HL-60/S4 treated with retinoic acid at 250 ng/mL for 4 days and 3 days (cell line): ENCODE measurements around the gene ACOT13.
"Not testable (repeated sequence)": the region's sequence is repeated elsewhere in the genome, so short reads cannot be mapped to it uniquely, and the experiment has no call there.

ENCODE experiments used
- in situ Hi-C: fragments of 300-500 bp; cut with MboI; formaldehyde crosslinking; loops from 2 replicates; pipeline ENCODE4 v1.7.0; 2022; ENCODE audit warnings: low sequenced_read_pairs

ACOT13 gene

GRCh38 chr6:24661759-24662158 is 5.1 kb upstream of the ACOT13 start:
- in situ Hi-C loops: not testable (repeated sequence)

DNA sequence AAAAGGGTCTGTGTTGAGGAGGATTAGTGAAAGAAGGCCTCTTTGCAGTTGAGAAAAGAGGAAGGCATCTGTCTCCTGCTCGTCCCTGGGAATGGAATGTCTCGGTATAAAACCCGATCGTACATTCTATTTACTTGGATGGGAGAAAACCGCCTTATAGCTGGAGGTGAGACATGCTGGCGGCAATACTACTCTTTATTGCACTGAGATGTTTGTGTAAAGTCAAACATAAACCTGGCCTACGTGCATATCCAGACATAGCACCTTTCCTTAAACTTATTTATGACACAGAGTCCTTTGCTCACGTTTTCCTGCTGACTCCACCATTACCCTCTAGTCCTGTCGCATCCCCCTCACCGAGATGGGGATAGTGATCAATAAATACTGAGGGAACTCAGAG is 4.6 kb upstream of the ACOT13 start:
- in situ Hi-C loops: no loop called here

GRCh38 chr6:24663189-24663588 is 3.7 kb upstream of the ACOT13 start:
- in situ Hi-C loops: no loop called here

DNA sequence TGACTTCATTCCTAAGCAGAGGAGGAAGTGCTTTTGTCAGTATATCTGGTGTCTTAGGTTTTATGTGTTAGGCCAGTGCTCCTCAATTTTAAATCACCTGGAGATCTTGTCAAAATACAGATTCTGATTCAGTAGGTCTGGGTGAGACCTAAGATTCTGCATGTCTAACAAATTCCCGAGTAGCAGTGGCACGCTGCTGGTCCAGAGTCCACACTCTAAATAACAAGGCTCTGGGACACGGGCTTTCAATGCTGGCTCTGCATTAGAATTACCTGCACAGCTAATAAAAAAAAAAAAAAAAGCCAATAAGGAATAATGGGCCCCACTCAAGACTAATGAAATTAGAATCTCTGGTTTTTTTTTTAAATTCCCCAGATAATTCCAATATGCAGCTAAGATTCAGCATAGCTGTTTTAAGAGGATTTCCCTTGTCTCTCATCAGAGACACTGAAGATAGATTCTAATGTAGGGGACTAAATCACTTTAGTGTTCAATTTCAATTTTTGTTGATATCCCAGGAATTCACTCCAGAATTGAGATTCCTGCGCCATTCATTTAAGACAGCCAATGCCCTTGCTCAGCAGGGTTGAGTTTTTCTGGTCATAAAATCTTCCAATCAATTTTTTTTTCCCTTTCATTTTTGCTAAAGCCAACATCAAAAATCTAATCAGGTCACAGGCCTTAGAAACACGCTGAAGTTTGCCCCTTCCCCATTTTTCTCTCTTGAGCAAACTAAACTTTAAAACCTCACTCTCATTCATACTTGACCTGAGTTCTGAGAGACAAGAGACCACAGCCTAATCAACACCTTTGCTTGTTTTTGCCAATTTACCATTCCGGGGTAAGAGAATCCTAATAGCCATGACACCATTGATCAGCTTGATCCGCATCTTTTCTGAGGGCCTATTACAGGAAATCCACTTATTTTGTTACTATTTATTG is 2.6 kb upstream of the ACOT13 start:
- in situ Hi-C loops: no loop called here

- in situ Hi-C loops: no loop called here
Measured at GRCh38 chr6:24666097-24666640, 708 bp upstream of the ACOT13 start.

DNA sequence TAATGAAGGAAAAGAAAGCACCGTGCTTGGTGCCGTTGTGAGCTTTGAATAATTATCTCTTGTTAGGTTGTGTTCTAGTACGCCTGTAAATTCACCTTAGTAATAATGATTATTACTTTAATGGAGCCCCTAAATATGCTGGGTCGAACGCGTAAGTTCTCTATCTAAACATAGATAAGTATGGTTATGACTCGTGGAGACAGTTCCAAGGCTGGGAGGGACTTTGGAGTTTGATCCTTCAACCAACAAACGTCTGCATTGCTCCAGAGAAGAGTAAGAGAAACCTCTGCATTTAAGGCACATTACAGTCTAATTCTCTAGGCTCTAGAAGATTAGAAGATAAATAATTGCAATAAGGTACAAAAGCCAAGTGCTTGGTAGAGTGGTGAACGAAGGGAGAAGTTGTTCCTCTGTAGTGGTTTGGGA is 514 bp downstream of the ACOT13 start:
- in situ Hi-C loops: no loop called here

DNA sequence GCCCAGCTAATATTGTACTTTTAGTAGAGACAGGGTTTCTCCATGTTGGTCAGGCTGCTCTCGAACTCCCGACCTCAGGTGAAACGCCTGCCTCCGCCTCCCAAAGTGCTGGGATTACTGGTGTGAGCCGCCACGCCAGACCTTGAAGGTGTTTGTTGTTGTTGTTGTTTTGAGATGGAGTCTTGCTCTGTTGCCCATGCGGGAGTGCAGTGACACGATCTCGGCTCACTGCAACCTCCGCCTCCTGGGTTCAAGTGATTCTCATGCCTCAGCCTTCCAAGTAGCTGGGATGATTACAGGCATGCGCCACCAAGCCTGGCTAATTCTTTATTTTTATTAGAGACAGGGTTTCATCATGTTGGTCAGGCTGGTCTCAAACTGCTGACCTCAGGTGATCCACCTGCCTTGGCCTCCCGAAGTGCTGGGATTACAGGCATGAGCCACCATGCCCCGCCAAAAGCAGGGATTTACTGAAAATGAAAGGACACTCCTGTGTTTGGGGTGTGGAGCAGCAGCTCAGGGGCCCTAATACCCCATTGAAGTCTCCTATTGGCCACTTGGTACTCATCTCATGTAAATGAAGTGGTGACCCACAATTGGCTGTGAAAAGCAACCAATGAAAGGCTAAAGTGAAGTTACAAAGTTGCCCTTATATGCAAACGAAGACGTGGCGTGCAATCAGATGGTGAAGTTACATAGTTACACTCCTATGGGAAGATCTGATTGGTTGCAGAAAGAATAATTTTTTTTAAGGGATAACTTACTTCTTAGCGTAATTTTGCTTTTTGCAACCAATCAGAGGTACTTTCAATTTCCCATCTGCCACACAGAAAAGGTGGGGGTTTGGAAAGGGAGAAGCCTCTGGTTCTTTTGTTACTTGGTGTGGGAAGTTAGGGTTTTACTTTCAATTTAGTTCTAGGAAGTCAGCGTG is 1.5 kb downstream of the ACOT13 start:
- in situ Hi-C loops: not testable (repeated sequence)

- in situ Hi-C loops: no loop called here
Measured at GRCh38 chr6:24668997-24669361, 2.1 kb downstream of the ACOT13 start.

DNA sequence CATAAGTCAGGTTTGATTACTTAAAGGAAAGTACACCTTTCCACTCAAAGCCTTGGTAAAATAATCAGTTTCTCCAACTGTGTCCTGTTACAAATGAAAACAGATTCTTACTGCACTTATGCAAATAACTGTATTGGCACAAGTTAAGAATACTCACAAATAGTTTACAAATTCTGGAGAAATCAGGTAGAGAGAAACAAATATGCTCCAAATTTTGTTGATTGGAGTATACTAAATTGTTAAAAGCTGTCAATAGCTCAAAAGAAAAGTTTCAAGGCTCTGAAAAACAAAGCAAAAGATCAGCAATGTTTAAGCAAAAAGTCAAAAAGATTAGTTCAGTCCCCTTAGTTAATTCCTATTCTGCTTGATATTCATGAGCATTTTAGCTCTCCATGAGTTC is 3.6 kb downstream of the ACOT13 start:
- in situ Hi-C loops: not testable (repeated sequence)

- in situ Hi-C loops: not testable (repeated sequence)
Measured at GRCh38 chr6:24671077-24671476, 4.2 kb downstream of the ACOT13 start.

DNA sequence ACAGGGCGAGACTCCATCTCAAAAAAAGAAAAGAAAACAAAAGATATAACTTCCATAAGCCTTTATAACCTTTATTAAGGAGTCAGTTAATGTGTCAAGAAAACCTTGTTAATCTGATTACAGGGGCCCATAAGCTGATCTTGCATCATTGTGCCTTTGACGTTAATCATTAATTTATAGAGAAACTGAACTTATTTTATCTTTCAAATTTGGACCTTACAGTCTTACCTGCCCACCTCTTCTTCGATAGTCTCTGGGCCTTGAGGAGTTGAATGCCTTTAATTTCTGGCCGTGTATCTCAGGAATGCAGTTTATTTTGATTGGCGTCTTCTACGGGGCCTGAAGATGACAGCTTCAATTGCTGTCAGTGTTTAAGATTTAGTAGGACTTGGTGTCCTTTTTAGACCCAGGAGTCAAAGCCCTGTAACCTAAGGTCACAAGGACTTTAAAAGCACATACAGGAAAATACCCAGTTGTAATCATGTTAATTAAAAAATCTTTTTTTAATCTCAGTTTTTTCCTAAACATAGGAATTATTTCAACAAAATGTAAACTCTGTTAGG is 5.8 kb downstream of the ACOT13 start:
- in situ Hi-C loops: no loop called here

- in situ Hi-C loops: no loop called here
Measured at GRCh38 chr6:24673625-24674024, 6.7 kb downstream of the ACOT13 start.

- in situ Hi-C loops: not testable (repeated sequence)
Measured at GRCh38 chr6:24678792-24679352, 12.0 kb downstream of the ACOT13 start.

DNA sequence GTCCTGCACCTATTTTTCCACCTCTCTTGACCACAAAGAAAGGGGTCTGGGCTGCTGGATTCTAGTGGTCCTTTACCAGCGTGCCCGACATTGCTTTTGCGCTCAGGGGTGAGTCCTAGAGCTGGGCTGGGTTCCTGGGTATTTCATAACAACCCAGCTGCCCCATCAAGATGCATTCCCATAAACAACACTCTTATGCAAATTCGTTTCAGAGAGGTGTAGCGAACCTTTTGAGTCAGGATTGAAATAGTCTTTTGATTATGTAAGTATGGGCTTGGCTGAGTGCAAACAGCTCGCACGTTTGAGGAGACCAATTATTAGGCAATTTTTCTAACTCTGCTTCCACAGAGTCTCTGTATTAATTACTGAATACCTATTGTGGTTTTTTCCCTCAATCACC is 13.7 kb downstream of the ACOT13 start:
- in situ Hi-C loops: no loop called here

- in situ Hi-C loops: no loop called here
Measured at GRCh38 chr6:24683297-24684296, 16.7 kb downstream of the ACOT13 start.

DNA sequence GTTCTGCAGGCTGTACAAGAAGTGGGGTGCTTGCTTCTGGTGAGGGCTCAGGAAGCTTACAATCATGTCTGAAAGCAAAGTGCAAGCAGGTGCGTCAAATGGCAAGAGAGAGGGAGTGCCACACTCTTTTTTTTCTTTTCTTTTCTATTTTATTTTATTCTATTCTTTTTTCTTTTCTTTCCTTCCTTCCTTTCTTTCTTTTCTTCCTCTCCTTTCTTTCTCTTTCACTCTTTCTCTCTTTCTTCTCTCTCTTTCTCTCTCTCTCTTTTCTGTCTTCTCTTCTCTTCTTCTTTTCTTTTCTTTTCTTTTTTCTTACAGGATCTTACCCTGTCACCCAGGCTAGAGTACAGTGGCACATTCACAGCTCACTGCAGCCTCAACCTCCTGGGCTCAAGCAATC is 19.5 kb downstream of the ACOT13 start:
- in situ Hi-C loops: no loop called here

DNA sequence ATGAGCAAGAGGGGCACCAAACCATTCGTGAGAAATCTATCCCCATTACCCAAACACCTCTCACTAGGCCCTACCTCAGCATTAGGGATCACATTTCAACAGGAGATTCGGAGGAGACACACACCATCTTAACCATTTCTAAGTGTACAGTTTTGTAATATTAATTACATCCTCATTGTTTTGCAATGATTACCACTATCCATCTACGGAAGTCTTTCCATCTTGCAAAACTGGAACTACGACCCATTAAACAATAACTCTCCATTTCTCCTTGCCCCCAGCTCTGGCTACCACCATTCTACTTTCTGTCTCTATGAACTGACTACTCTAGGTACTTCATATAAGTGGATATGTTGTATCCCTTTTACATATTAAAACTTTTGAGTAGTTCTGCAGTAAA is 20.1 kb downstream of the ACOT13 start:
- in situ Hi-C loops: no loop called here

DNA sequence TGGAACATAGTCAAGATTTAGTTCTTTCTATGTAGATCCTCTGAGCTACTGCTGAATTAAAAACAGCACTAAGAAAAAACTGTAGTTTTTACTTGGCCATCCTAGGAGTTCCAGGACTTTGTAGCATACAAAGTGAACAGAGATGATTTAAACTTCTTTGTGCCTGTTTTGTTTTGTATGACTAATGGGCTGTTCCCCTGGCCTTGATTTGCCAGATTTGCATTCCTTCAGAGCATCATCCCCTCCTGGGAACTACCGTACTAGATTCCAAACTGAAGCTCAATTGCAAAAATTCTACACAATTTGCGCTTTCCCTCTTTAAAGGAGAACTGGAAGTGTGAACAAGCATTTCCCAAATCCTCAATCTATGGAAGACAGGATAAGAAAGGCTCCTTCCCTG is 23.1 kb downstream of the ACOT13 start:
- in situ Hi-C loops: loop anchor here (10.0 kb wide), 1 partner anchor 115 kb away; no protein-coding TSS in a partner anchor

DNA sequence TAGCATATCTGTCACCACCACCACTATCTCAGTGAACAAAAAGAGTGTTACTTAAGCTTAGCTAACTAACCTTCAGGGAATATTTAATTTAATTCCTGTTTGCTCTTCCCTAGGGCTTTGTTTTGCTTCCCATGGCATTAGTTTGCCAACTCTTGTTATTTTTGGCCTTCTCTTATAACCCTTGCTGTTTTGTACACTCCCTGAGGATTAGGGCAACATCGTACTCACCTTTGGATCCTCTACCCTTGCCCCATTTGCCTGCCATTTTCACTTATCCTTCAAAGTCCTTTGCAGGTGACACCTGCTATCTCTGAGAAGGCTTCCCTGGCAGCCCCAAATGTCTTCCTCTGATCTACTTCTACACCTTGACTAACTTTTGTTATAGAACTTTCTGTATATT is 23.7 kb downstream of the ACOT13 start:
- in situ Hi-C loops: loop anchor here (10.0 kb wide), 1 partner anchor 116 kb away; no protein-coding TSS in a partner anchor
